HG03025 (cell line): ENCODE measurements around the gene NIF3L1.
"Not testable (repeated sequence)": the region's sequence is repeated elsewhere in the genome, so short reads cannot be mapped to it uniquely, and the experiment has no call there.

Experiments
- ATAC-seq: cut with Tn5 transposase; IDR thresholded peaks from one replicate; pipeline ENCODE4 v1.9.1; 2021; ENCODE audit warnings: mild to moderate bottlenecking, moderate library complexity; ENCODE audit not compliant: unreplicated experiment, low FRiP score

The NIF3L1 gene

DNA sequence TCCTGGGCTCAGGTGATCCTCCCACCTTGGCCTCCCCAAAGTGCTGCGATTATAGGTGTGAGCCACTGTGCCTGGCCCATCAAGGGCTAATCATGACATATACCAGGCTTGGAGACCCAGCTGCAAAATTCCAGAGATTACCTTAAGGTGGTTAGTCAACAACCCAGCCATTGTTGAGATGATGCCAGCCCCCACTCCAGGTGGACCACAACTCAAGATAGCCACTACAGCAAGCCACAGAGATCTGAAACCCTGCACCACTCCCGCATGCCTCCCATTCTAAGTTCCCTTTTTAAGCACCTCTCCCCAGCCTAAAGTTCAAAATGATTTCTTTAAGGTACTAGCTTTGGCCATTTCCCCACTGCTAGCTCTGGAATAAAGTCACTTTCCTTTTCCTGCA is 20.2 kb upstream of the NIF3L1 start:
- no peak for ATAC-seq

DNA sequence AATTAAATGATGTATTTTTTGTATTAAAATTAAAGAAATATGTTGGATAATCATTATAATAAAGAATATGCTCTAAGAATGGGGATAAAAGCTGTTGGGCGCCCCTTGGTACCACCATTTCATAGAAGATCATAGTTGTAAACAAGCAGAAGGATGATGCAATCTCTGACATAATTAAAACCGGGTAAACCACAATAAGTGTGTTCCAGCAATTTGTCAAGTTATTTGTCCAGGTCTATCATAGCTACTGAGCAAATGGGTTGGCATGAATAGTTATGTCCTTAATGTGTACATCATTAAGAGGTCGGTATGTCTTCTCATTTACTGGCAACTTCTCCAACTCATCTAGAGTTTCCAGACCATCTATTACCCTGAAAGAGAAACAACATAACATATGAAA is 18.0 kb upstream of the NIF3L1 start:
- ATAC-seq = no peak

DNA sequence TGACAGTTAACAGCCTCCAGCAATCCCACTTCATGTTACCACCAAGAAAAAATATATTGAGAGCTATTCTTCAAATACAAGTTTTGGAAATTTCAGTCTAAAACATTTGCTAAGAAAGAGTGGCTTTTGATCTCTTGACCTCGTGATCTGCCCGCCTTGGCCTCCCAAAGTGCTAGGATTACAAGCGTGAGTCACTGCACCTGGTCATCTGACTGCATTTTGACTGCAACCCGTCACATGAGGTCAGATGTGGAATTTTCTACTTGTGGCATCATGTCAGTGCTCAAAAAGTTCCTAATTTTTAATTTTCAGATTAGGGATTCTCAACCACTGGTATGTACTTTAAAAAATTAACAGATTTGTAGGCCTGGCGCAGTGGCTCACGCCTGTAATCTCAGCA is 15.6 kb upstream of the NIF3L1 start:
- ATAC-seq = no peak

DNA sequence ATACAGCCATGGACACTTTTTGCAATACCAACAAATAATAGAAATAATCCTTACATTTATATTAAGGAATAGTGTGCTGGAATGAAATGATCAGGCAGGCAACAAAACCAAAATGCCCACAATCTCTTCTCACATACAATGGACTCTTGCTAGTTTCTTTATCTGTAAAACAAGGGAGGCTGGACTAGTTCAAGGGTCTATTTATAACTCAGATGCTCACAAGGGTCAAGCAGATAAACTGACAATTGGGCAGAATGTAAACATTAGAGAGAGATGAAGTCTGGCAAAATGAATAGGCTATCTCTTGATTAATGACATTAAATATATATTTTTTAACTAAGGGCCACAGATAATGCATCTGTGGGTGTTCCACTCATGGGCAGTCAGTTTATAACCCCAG is 11.7 kb upstream of the NIF3L1 start:
- no peak for ATAC-seq

- no peak for ATAC-seq
These were observed 10.8 kb upstream of the NIF3L1 start for GRCh38 chr2:200878289-200878880.

DNA sequence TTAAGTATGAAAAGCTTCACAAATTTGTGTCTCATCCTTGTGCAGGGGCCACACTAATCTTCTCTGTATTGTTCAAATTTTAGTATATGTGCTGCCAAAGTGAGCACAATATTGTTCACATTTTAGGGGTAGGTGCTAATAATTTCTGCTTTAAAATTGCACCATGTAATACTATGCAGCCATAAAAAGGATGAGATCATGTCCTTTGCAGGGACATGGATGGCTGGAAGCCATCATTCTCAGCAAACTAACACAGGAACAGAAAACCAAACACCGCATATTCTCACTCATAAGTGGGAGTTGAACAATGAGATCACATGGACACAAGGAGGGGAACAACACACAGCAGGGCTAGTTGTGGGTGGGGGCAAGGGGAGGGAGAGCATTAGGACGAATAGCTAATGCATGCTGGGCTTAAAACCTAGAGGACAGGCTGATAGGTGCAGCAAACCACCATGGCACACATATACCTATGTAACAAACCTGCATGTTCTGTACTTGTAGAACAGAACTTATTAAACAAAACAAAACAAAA is 7.4 kb upstream of the NIF3L1 start:
- not testable (repeated sequence) for ATAC-seq

DNA sequence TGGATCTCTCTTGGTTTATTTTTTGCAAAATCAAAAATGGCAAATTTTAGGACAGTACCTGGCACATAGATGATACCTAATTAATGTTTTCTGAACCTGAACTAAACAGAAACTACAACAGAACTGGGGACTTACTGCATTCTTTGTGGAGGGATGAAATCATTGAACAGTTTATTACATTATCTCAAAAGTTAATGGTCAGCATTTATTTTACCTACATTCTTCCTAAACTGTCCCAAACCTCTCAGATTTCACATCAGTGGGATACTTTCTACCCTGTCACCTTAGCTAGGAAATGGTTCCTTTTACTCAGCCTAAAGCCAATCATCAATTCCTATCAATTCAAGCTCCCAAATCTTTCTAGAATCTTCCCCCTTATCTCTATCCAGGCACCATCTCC is 10.3 kb downstream of the NIF3L1 start:
- no peak for ATAC-seq

DNA sequence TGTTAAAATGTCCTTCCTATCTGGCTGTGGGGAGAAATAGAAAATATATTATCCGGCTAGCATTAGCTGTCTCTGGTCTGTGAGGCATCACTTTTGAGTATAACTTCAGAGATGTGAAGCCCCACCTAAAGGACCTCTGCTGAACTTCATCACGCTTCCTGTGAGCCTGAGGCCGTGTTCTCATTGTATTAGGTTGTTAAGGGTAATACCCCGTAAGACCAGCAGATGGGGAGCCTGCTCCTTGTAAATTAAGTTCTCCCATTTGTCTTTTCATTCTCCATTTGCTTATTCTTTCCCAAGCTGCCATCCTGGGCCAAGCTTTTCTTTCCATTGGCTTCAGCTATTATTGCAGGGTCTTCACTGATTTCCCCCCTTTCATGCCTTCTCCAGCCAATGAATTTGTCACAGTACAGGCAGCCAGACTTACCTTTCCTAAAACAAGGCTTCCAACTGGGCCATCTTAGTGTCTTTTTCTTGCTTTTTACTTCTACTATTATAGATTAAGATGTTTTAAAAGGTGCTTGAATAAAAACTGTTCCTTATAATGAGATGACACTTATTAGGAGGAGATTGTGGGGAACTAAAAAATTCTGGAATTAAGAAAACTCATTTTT is 12.4 kb downstream of the NIF3L1 start:
- ATAC-seq = peak; percentile 93

GRCh38 chr2:200905618-200906296 is 16.6 kb downstream of the NIF3L1 start:
- ATAC-seq = no peak

- ATAC-seq = no peak
These were observed 20.8 kb downstream of the NIF3L1 start for GRCh38 chr2:200909958-200910357.

DNA sequence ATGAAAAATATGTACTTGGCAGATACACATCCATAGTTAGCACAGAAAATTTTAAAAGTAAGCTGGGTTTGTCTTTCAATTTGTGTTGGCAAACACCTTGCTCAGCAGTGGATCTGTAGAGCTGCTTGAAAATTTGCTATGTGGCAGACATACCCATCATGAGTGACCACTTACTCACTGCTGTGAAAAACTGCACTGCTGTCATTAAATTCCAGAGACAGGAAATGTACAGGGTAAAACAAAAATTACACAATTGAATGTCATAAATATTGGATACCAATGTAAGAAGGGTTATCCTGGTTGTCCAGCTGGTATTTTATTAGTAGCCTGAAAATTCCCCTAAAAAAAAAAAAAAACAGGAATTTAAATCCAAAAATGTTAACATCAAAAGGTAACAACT is 24.5 kb downstream of the NIF3L1 start:
- no peak for ATAC-seq

GRCh38 chr2:200922439-200922838 is 33.3 kb downstream of the NIF3L1 start:
- ATAC-seq = no peak

DNA sequence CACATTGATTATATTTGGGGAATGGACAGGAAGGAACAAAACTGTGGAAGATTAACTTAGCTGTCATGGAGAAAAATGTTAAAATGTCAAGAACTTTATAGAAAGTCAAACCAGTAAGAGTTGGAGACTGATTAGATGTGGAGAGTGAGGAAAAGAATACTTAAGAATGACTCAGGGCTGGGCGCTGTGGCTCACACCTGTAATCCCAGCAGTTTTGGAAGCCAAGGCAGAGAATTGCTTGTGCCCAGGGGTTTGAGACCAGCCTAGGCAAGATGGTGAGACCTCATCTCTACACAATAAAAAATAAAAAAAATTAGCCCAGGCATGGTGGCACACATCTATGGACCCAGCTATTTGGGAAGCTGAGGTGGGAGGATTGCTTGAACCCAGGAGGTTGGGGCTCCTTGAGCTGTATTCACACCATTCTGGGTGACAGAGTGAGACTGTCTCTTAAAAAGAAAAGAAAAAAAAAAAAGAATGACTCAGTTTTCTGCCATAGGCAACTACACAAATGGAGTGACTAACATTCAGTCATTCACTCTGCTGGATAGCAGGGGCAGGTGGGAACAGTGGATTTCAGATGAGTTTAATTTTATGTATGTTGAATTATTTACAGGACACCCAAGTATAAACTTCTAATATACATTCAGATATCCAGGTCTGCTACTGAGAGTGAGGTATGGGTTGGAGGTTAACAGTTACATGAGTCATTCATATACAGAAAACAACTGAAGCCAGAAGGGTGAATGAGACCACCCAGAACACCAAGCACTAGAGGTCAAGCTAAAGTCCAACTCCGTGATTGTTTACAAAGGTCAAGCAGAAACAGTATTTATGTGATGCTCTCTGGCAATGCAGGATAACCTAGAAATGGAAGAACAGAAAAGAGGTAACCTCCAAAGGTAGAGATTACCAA is 40.4 kb downstream of the NIF3L1 start:
- no peak for ATAC-seq

DNA sequence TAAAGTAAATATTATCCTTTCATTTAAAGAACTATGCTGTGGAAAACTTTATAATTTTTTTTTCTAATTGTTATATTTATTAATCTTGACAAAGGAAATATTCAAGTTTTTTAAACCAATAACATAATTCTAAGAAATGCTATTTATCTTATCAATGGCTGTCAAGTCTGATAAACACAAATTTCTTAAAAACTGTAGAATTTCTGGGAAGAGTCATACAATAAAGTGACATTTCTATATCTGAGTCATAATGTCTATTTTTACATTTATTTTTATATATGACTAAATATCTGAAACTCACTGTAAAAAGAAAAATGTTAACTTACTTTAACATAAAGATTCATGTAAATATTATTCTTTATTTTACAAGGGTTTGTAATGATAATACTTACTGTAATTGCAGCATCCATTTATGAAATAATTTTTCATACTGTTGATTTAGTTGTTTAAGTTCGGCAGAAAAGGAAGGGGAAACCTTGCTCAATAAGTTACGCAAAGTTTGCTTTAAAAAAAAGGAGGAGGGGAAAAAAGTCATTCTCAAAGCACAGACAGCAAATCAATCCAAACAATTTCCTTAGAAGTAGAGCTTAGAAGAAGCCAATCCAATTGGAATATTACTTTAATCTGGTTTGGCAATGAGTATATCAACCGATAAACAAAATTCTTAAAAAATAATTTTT is 41.9 kb downstream of the NIF3L1 start:
- ATAC-seq = no peak

DNA sequence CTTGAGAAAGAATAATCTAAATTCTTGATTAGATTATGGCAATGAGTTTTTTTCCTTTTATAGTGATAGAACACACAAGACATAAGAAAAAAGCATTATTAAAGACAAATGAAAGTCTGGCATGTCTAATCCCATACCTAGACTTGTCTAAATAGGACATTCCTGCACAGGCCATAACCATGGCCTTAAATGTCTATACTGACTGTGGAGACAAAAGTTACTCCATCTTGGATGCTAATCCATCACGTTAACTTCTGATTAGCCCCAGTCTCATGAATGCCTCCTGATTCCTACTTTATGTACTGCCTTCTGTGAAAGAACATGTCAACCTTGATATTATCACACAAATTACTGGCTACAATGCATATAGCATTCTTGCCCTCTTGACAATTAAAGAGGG is 50.7 kb downstream of the NIF3L1 start:
- ATAC-seq = no peak

DNA sequence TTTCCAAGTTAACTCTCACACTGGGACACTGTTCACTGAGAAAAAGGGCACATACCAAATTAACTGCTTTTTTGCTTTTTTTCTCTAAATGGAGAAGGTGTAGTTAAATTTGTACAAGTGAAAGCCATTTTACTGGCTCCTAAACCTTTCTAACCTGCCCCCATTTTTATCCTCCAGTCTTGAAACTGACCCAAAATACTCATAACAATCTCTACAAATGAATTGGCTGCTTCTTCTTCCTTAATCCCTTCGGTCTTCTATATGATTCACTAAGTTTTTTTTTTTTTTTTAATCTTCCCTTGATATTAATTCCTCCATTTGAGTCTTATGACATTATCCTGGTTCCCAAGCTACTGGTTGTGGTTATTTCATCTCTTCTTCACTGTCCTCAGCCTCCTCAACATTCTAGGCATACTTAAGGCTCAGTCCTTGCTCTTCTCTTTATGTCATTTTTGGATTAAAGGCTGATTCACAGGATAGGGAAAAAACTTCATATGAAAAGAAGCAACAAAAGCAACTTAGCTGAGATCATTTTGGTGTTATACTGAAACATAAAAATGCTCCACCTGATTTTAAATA is 54.4 kb downstream of the NIF3L1 start:
- no peak for ATAC-seq

GRCh38 chr2:200944467-200945394 is 55.6 kb downstream of the NIF3L1 start:
- no peak for ATAC-seq

DNA sequence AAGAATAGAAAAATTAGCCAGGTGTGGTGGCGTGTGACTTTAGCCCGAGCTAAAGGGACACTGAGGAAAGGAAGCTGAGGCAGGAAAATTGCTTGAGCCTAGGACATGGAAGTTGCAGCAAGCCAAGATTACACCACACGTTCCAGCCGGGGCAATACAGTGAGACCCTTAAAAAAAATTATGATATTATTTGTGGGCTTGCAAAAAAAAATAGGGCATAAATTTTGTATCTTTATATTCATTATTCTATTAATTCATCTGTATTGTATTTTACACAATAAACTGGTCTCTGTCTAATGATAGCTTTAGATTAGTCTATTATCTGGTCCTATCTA is 56.2 kb downstream of the NIF3L1 start:
- ATAC-seq = no peak

DNA sequence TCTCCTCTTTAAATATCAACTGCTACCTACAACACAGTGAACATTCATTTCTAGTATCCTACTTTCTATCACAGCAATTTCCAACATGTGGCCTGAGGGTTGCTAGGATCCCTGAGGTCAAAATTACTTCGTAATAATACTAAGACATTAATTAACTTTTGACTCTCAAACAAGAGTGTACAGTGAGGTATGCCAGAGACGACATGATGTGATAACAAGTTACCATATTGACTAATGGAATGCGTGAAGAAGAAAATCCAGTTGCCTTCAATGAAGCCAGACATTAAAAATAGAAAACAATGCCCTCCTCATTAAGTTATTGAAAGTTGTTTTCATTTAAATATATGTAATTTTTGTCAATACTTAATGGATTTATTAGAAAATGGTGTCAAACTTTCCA is 61.2 kb downstream of the NIF3L1 start:
- no peak for ATAC-seq
